Body of pancreas (tissue), 4 donors: ENCODE results near the gene TSPOAP1. TPM values are rescaled to one million over a fixed set of nuclear protein-coding genes. Genes with fewer than 3 reads are reported as not detected.

Experiments used
- ATAC-seq: fragments of 150-250 bp; one replicate; pipeline ENCODE4 v1.9.1; 2016
- DNase-seq, 4 donors: peaks; one replicate each; pipeline ENCODE4 v3.0.0-alpha.2; 2019
- H3K27ac ChIP-seq, 4 donors: fragments of 200-600 bp; sonication (generic); 1 replicate in 3 of 4; 2 replicates in 1 of 4; pipeline versions ENCODE4 v1.5.1 to v1.6.1; 2016 to 2019; ENCODE audit warnings: mild to moderate bottlenecking in 1 of 4, mixed read lengths in 1 of 4, moderate library complexity in 1 of 4
- H3K27me3 ChIP-seq, 2 donors: fragments of 200-600 bp; sonication (generic); one replicate each; pipeline ENCODE4 v1.6.0; 2016; ENCODE audit warnings: mild to moderate bottlenecking in 1 of 2
- H3K36me3 ChIP-seq, 2 donors: fragments of 200-600 bp; sonication (generic); replicated peaks in 1 of 2; 2 replicates each; pipeline ENCODE4 v1.5.1; 2016; ENCODE audit warnings: low read depth in 2 of 2; ENCODE audit not compliant: insufficient read depth in 1 of 2
- H3K4me1 ChIP-seq: fragments of 200-600 bp; sonication (generic); one replicate; pipeline ENCODE4 v1.6.0; 2016
- H3K4me3 ChIP-seq, 2 donors: fragments of 200-600 bp; sonication (generic); 1 replicate in 1 of 2; 2 replicates in 1 of 2; pipeline ENCODE4 v1.5.1; 2016 to 2019
- H3K9me3 ChIP-seq, 3 donors: fragments of 200-600 bp; sonication (generic); 1 replicate in 2 of 3; 2 replicates in 1 of 3; pipeline ENCODE4 v1.5.1; 2016
- CTCF ChIP-seq, 7 experiments: fragments of 450-650 bp in 4 of 7; fragments of 200-600 bp in 3 of 7; sonication (generic) in 3 of 7; IDR thresholded peaks; one replicate each; pipeline ENCODE4 v1.5.1; 2016 to 2019; ENCODE audit warnings: antibody characterized with exemption in 7 of 7
- POLR2A ChIP-seq, 3 donors: fragments of 450-650 bp; IDR thresholded peaks; one replicate each; pipeline ENCODE4 v1.6.1; 2016; ENCODE audit warnings: antibody characterized with exemption in 3 of 3, mild to moderate bottlenecking in 2 of 3
- WGBS, 2 donors: methylation state at CpG; one replicate each; pipeline ENCODE4 v1.1.5; 2017; 5-methylcytosine and 5-hydroxymethylcytosine counted together
- intact Hi-C: fragments of 100-400 bp; cut with DNase I; formaldehyde crosslinking; loops from one replicate; pipeline ENCODE4 v1.15.1; 2023
- total RNA-seq, 2 donors: library from RNA; depleted of rRNA; stranded (reverse); fragments of >200 nt; gene quantifications; one replicate each; pipeline ENCODE4 v1.1.0, GENCODE V29; 2016

The TSPOAP1 gene
- total RNA-seq, 2 donors from 2014 or later, result 21.0 to 22.7 TPM

GRCh38 chr17:58308173-58308984 lies 20.2 kb downstream of the TSPOAP1 start:
- no peaks in the 10 kb centered on the region for H3K27me3 ChIP-seq
- WGBS, 2 donors, result 57 to 62% methylated on average over 10 to 30 of the region's 32 CpGs
- no peaks in the 10 kb centered on the region for H3K9me3 ChIP-seq
- H3K4me1 ChIP-seq, result no peaks in the 10 kb centered on the region
- TF ChIP-seq CTCF (IDR thresholded peaks at IDR 0.05) (peak in 3 of 7 experiments; percentile 14 to 43 (median 24)), POLR2A (IDR thresholded peaks at IDR 0.05) (no peak)
- intact Hi-C loops, result no loop called here
- DNase-seq (no peak), ATAC-seq (no peak)
- no peaks in the 10 kb centered on the region for H3K36me3 ChIP-seq
- no peak overlapping the region for H3K4me3 ChIP-seq
- no peak overlapping the region for H3K27ac ChIP-seq

- Histone ChIP-seq H3K9me3 (no peaks in the 10 kb centered on the region), H3K27ac (no peak overlapping the region), H3K36me3 (no peaks in the 10 kb centered on the region), H3K4me3 (no peak overlapping the region), H3K4me1 (no peaks in the 10 kb centered on the region), H3K27me3 (no peaks in the 10 kb centered on the region)
- 69 to 83% methylated on average over 4 to 20 of the region's 20 CpGs for WGBS, 2 donors
- no peak for DNase-seq
- intact Hi-C loops, result no loop called here
- ATAC-seq, result no peak
- no peak for TF ChIP-seq POLR2A (IDR thresholded peaks at IDR 0.05)
- TF ChIP-seq CTCF (IDR thresholded peaks at IDR 0.05), result no peak
These were observed 21.0 kb downstream of the TSPOAP1 start for GRCh38 chr17:58307468-58308172.

- intact Hi-C loops, result no loop called here
- Histone ChIP-seq H3K9me3 (no peaks in the 10 kb centered on the region), H3K27ac (no peak overlapping the region), H3K36me3 (no peaks in the 10 kb centered on the region), H3K4me3 (no peak overlapping the region), H3K27me3 (no peaks in the 10 kb centered on the region), H3K4me1 (no peaks in the 10 kb centered on the region)
- no peak for TF ChIP-seq POLR2A (IDR thresholded peaks at IDR 0.05)
- TF ChIP-seq CTCF (IDR thresholded peaks at IDR 0.05), result no peak
- DNase-seq, result no peak
- WGBS, 2 donors, result 83 to 85% methylated on average over 13 to 19 of the region's 19 CpGs
- no peak for ATAC-seq
These were observed 22.3 kb downstream of the TSPOAP1 start for GRCh38 chr17:58306131-58306951.

- no peaks in the 10 kb centered on the region for H3K36me3 ChIP-seq
- 50 to 78% methylated on average over 2 to 8 of the region's 8 CpGs for WGBS, 2 donors
- no peaks in the 10 kb centered on the region for H3K9me3 ChIP-seq
- intact Hi-C loops, result no loop called here
- H3K27ac ChIP-seq, result no peak overlapping the region
- H3K4me3 ChIP-seq, result no peak overlapping the region
- ATAC-seq, result no peak
- no peak for TF ChIP-seq POLR2A (IDR thresholded peaks at IDR 0.05)
- TF ChIP-seq CTCF (IDR thresholded peaks at IDR 0.05), result no peak
- H3K4me1 ChIP-seq, result no peaks in the 10 kb centered on the region
- no peak for DNase-seq
- H3K27me3 ChIP-seq, result no peaks in the 10 kb centered on the region
These were observed 23.0 kb downstream of the TSPOAP1 start for GRCh38 chr17:58305626-58306025.
